ENCODE measurements around the gene NCKAP5. TPM values are rescaled to one million over a fixed set of nuclear protein-coding genes. Genes with fewer than 3 reads are reported as not detected.
A peak's percentile ranks its signal among the peaks of the same experiment; 100 is the strongest.

NCKAP5 gene
- total and polyA plus RNA-seq, 2 of the 13 experiments (the other 11 are each of a cell fraction or from before 2014, with no cell fraction given), result 0.01 TPM; not detected in 1

GRCh38 chr2:133063775-133064174, 504.5 kb downstream of the NCKAP5 start:
- no peak overlapping the region for H3K9ac ChIP-seq (ENCODE audit: insufficient read depth, low read depth, low read length)
- H3K27ac ChIP-seq (ENCODE audit: extremely low read length, insufficient read depth, low read length), result no peak overlapping the region
- no peaks in the 10 kb centered on the region for H3K36me3 ChIP-seq (replicated peaks in 1 of 2; ENCODE audit: control insufficient read depth in 1 of 2, insufficient read depth in 2 of 2, low read length in 2 of 2)
- DNase-seq (ENCODE audit: low spot score), result no peak
- no peak overlapping the region for H3K4me2 ChIP-seq (ENCODE audit: low read depth, low read length)
- in situ Hi-C loops (cut with HindIII; ENCODE audit: extremely low pct_ligation_motif_present, low pct_unique_long_range_greater_than_20kb), result no loop called here
- FAIRE-seq, result no peak
- ChIA-PET CTCF (ENCODE audit: low intra/inter-chr PET ratio, low total read pairs) (no interaction called here), POLR2A (no interaction called here)
- H3K27me3 ChIP-seq (ENCODE audit: control insufficient read depth in 1 of 2, insufficient read depth in 2 of 2, low read length in 2 of 2), result no peaks in the 10 kb centered on the region
- no peak overlapping the region for H3K4me3 ChIP-seq (replicated peaks in 1 of 3; ENCODE audit: insufficient read depth in 1 of 3, low read depth in 2 of 3, low read length in 3 of 3)
- peaks cover 61% of the 10 kb centered on the region for H3K9me3 ChIP-seq (ENCODE audit: low read length)
- BruUV-seq (replicated peaks), result no TSS peak
- no peaks in the 10 kb centered on the region for H3K4me1 ChIP-seq (ENCODE audit: insufficient read depth, low read length)
- no peaks in the 10 kb centered on the region for H3K79me2 ChIP-seq (ENCODE audit: insufficient read depth, low read length)
- no peak for TF ChIP-seq BRCA1 (CRISPR knock-in tag; IDR thresholded peaks at IDR 0.05)
- TF ChIP-seq, protein P1, sequence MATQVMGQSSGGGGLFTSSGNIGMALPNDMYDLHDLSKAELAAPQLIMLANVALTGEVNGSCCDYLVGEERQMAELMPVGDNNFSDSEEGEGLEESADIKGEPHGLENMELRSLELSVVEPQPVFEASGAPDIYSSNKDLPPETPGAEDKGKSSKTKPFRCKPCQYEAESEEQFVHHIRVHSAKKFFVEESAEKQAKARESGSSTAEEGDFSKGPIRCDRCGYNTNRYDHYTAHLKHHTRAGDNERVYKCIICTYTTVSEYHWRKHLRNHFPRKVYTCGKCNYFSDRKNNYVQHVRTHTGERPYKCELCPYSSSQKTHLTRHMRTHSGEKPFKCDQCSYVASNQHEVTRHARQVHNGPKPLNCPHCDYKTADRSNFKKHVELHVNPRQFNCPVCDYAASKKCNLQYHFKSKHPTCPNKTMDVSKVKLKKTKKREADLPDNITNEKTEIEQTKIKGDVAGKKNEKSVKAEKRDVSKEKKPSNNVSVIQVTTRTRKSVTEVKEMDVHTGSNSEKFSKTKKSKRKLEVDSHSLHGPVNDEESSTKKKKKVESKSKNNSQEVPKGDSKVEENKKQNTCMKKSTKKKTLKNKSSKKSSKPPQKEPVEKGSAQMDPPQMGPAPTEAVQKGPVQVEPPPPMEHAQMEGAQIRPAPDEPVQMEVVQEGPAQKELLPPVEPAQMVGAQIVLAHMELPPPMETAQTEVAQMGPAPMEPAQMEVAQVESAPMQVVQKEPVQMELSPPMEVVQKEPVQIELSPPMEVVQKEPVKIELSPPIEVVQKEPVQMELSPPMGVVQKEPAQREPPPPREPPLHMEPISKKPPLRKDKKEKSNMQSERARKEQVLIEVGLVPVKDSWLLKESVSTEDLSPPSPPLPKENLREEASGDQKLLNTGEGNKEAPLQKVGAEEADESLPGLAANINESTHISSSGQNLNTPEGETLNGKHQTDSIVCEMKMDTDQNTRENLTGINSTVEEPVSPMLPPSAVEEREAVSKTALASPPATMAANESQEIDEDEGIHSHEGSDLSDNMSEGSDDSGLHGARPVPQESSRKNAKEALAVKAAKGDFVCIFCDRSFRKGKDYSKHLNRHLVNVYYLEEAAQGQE (IDR thresholded peaks at IDR 0.05; ENCODE audit: borderline replicate concordance in 1 of 2, low read depth in 1 of 2, low read length in 2 of 2), result peak; percentile 52 to 93
- peak; percentile 91 for TF ChIP-seq MIER2 (CRISPR knock-in tag; IDR thresholded peaks at IDR 0.05)
- no peak overlapping the region for H2AFZ ChIP-seq (ENCODE audit: low read length)
- WGBS (ENCODE audit: low lambda C conversion rate), result under 1% methylated on average over 4 of the region's 4 CpGs
- no peaks in the 10 kb centered on the region for H4K20me1 ChIP-seq (ENCODE audit: insufficient read depth, low read length)
- ATAC-seq, result no peak
- intact Hi-C loops (cut with micrococcal nuclease; ENCODE audit: unreplicated experiment), result no loop called here

GRCh38 chr2:133062931-133063665, 505.2 kb downstream of the NCKAP5 start:
- POLR2A ChIA-PET, result no interaction called here
- Histone ChIP-seq H3K36me3 (replicated peaks in 1 of 2; ENCODE audit: control insufficient read depth in 1 of 2, insufficient read depth in 2 of 2, low read length in 2 of 2) (no peaks in the 10 kb centered on the region), H3K27ac (ENCODE audit: extremely low read length, insufficient read depth, low read length) (no peak overlapping the region), H4K20me1 (ENCODE audit: insufficient read depth, low read length) (no peaks in the 10 kb centered on the region), H3K4me2 (ENCODE audit: low read depth, low read length) (no peak overlapping the region), H3K4me3 (replicated peaks in 1 of 3; ENCODE audit: insufficient read depth in 1 of 3, low read depth in 2 of 3, low read length in 3 of 3) (no peak overlapping the region), H3K27me3 (ENCODE audit: control insufficient read depth in 1 of 2, insufficient read depth in 2 of 2, low read length in 2 of 2) (no peaks in the 10 kb centered on the region), H3K9ac (ENCODE audit: insufficient read depth, low read depth, low read length) (no peak overlapping the region), H3K79me2 (ENCODE audit: insufficient read depth, low read length) (no peaks in the 10 kb centered on the region), H3K9me3 (ENCODE audit: low read length) (peaks cover 54% of the 10 kb centered on the region), H3K4me1 (ENCODE audit: insufficient read depth, low read length) (no peaks in the 10 kb centered on the region), H2AFZ (ENCODE audit: low read length) (no peak overlapping the region)
- intact Hi-C loops (cut with micrococcal nuclease; ENCODE audit: unreplicated experiment) (no loop called here), in situ Hi-C loops (cut with HindIII; ENCODE audit: extremely low pct_ligation_motif_present, low pct_unique_long_range_greater_than_20kb) (no loop called here)
- 18% methylated on average over 2 of the region's 2 CpGs for WGBS (ENCODE audit: low lambda C conversion rate)
- ATAC-seq, result no peak
- no peak for FAIRE-seq
- no TSS peak for BruUV-seq (replicated peaks)
- DNase-seq (ENCODE audit: low spot score), result no peak
- CTCF ChIA-PET (ENCODE audit: low intra/inter-chr PET ratio, low total read pairs), result no interaction called here
- no peak for TF ChIP-seq ZSCAN29 (CRISPR knock-in tag; conservative IDR thresholded peaks at IDR 0.05)
- no peak for TF ChIP-seq ZNF629 (CRISPR knock-in tag; conservative IDR thresholded peaks at IDR 0.05)
- no peak for TF ChIP-seq MNT (IDR thresholded peaks at IDR 0.05)
- TF ChIP-seq ZNF143 (CRISPR knock-in tag; IDR thresholded peaks at IDR 0.05), result no peak
- TF ChIP-seq, protein P2, sequence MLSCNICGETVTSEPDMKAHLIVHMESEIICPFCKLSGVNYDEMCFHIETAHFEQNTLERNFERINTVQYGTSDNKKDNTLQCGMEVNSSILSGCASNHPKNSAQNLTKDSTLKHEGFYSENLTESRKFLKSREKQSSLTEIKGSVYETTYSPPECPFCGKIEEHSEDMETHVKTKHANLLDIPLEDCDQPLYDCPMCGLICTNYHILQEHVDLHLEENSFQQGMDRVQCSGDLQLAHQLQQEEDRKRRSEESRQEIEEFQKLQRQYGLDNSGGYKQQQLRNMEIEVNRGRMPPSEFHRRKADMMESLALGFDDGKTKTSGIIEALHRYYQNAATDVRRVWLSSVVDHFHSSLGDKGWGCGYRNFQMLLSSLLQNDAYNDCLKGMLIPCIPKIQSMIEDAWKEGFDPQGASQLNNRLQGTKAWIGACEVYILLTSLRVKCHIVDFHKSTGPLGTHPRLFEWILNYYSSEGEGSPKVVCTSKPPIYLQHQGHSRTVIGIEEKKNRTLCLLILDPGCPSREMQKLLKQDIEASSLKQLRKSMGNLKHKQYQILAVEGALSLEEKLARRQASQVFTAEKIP (CRISPR knock-in tag; IDR thresholded peaks at IDR 0.05; ENCODE audit: borderline replicate concordance), result no peak
- TF ChIP-seq PTBP1 (IDR thresholded peaks at IDR 0.05; ENCODE audit: low read depth, low read length, poor library complexity, severe bottlenecking), result no peak
- TF ChIP-seq MXD4 (CRISPR knock-in tag; IDR thresholded peaks at IDR 0.05), result no peak

Measured in HepG2 (cell line).